ENCODE results near the gene KLHL29.
"Not testable (repeated sequence)": the region's sequence is repeated elsewhere in the genome, so short reads cannot be mapped to it uniquely, and the experiment has no call there.

Gene KLHL29

GRCh38 chr2:23718931-23719700 is 334.1 kb downstream of the KLHL29 start:
- DNase-seq (ENCODE audit: low read depth in 2 of 2), result no peak

- DNase-seq (ENCODE audit: low read depth in 2 of 2), result no peak
These were observed 334.7 kb downstream of the KLHL29 start for GRCh38 chr2:23719716-23720115.

DNA sequence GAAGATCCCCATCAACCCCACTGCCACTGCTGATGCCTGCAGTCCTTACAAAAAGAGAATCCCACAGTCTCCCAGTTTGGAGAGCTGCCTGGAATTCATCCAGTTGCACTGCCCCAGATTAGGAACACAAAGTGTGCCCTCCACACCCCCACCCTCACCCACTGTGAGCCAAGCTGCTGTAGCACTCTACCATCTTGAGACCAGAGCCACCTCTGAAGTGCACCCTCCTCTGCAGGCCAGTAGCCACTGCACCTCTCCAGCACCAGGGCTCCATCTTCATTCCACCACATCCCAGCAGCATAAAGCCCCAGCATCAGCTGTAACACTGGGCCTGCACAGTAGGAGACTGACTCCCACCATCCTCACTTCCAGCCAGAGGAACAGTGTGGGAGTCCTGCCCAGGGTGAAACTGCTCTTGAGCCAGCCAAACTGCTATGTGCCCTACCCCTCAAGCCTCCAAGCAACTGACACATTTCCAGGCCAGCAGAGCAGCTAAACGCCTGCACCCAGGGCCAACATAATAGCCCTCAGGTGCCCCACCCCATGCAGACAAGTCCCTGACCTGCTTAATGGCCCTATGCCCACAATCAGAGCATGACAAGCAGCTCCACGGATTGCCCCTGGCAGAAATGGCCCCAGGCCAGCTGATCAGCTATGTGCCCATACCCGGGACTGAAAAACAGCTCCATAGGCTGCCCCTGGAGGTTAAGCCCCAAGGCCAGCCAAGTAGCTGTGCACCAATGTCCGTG is 335.9 kb downstream of the KLHL29 start:
- DNase-seq (ENCODE audit: low read depth in 2 of 2), result no peak

GRCh38 chr2:23721454-23721826 is 336.5 kb downstream of the KLHL29 start:
- no peak for DNase-seq (ENCODE audit: low read depth in 2 of 2)

DNA sequence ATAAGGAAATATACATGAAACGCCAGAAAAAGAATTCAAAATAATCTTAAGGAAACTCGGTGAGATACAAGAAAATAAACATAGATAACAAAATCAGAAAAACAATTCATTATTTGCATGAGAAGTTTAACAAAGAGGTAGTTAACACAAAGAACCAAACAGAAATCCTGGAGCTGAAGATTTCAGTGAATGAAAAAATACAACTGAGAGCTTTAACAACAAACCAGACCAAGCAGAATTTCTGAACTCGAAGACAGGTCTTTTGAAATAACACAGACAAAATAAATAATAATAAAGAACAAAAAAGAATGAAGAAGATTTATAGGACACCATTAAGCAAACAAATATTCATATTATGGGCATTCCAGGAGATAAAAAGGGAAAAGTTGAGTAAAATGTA is 337.3 kb downstream of the KLHL29 start:
- DNase-seq (ENCODE audit: low read depth in 2 of 2), result no peak

GRCh38 chr2:23723029-23723428 is 338.1 kb downstream of the KLHL29 start:
- not testable (repeated sequence) for DNase-seq (ENCODE audit: low read depth in 2 of 2)

DNA sequence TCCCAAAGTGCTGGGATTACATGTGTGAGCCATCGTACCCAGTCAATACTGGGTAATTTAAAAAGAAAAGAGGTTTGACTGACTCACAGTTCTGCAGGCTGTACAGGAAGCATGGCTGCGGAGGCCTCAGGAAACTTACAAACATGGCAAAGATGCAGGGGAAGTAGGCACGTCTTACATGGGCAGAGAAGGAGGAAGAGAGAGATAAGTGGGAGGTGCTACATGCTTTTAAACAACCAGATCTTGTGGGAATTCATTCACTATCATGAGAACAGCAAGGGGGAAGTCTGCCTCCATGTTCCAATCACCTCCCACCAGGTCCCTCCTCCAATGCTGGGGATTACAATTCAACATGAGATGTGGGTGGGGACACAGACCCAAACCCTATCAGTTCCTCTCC is 349.4 kb downstream of the KLHL29 start:
- no peak for DNase-seq (ENCODE audit: low read depth in 2 of 2)

GRCh38 chr2:23736783-23737182 is 351.8 kb downstream of the KLHL29 start:
- DNase-seq (ENCODE audit: low read depth in 2 of 2), result not testable (repeated sequence)

- DNase-seq (ENCODE audit: low read depth in 2 of 2), result no peak
These were observed 360.2 kb downstream of the KLHL29 start for GRCh38 chr2:23745068-23745725.

DNA sequence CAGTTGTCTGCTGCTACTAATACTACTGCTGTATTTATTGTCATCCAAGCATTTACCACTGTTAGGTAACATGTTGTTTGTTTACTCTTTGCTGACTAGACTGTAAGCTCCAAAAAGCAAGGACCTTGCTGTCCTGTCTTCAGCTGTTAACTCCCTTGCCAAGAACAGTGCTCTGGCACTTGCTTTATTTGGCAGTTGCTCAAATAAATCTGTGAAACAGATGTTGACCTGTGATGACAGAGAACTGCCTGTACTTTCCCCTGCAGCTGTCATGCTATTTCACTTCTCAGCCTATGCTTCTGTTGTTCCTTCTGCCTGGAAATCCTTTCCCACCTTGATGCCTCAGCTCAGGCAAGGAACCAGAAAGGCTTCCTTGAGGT is 360.7 kb downstream of the KLHL29 start:
- DNase-seq (ENCODE audit: low read depth in 2 of 2), result no peak

GRCh38 chr2:23746141-23746863 is 361.3 kb downstream of the KLHL29 start:
- no peak for DNase-seq (ENCODE audit: low read depth in 2 of 2)

DNA sequence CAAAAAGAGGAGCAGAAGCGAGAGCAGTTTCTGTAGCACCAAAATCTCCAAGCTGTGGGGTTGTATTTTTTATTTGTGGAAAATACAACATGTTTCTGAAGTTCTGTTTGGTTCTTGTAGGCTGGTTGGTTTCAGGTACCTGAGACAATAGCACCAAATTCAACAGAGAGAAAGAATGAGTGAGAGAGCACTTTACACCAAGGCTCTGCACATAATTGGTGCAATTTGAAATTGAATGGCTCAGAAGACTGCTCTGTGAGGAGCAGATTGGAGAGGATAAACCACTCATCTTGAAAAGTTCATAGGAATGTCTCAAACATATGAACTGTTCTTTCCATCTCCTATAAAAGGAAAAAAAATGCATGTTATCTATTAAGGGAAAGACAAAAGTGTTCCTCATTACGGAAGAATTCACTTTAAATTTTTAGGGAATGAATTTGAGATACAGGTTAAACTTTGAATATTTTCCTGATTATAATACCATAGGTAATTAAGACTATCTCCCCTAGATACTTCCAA is 366.8 kb downstream of the KLHL29 start:
- no peak for DNase-seq (ENCODE audit: low read depth in 2 of 2)

GRCh38 chr2:23753291-23754010 is 368.5 kb downstream of the KLHL29 start:
- no peak for DNase-seq (ENCODE audit: low read depth in 2 of 2)

GRCh38 chr2:23754970-23755369 is 370.0 kb downstream of the KLHL29 start:
- no peak for DNase-seq (ENCODE audit: low read depth in 2 of 2)

- DNase-seq (ENCODE audit: low read depth in 2 of 2), result no peak
These were observed 371.8 kb downstream of the KLHL29 start for GRCh38 chr2:23756593-23757292.

DNA sequence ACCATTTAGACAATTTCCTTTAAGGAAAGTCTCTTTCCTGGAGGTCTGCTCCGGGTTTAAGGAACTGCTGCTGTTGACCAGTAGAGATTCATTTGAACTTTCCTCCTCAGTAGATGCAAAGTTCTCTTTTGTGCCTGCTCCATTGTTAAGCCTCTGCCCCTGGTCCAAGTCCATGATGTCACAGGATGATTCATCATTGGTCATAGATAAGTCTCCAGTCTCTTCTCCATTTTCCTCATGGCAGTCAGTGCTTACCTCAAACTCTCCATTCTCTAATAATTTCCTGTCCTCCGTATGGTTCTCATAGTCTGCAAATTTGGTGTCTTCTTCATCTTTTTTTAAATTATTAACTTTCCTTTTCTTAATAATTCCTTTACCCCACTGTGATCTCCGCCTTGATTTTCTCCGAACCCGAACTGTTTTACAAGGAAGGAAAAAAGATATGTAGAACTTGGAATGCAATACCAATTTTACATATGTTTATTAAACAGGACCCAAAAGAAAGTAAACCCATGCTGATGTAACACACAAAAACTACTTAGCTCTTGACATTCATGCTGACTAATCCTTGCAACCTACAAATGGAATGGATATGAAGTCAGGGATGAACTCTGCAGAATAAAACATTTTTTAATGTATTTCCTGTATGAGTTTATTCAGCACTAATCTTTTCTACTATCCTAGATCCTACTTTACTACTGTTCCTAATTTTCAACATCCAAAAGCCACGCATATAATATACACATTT is 372.9 kb downstream of the KLHL29 start:
- DNase-seq (ENCODE audit: low read depth in 2 of 2), result no peak
